Testis (tissue), 2 donors: ENCODE data around the gene GPR161.

Source experiments
- CTCF ChIP-seq, 3 experiments: fragments of 450-650 bp in 2 of 3; fragments of 200-600 bp in 1 of 3; sonication (generic) in 1 of 3; IDR thresholded peaks; one replicate each; pipeline ENCODE4 v1.5.1; 2016 to 2019; ENCODE audit warnings: antibody characterized with exemption in 3 of 3, mild to moderate bottlenecking in 2 of 3, moderate library complexity in 1 of 3
- POLR2A ChIP-seq: fragments of 450-650 bp; IDR thresholded peaks from one replicate; pipeline ENCODE4 v1.6.1; 2017; ENCODE audit warnings: antibody characterized with exemption, mild to moderate bottlenecking, moderate library complexity

- TF ChIP-seq CTCF (IDR thresholded peaks at IDR 0.05) (no peak), POLR2A (no peak)
Observed at GRCh38 chr1:168135921-168136708, 615 bp downstream of the GPR161 start.
